GM19193 (cell line): ENCODE measurements around the gene ABCG1.

Experiments
- POLR2A ChIP-seq: IDR thresholded peaks from 4 replicates; pipeline ENCODE4 v1.6.1; 2011; ENCODE audit not compliant: insufficient read depth, insufficient read length; ENCODE audit errors: extremely low read depth

The ABCG1 gene

DNA sequence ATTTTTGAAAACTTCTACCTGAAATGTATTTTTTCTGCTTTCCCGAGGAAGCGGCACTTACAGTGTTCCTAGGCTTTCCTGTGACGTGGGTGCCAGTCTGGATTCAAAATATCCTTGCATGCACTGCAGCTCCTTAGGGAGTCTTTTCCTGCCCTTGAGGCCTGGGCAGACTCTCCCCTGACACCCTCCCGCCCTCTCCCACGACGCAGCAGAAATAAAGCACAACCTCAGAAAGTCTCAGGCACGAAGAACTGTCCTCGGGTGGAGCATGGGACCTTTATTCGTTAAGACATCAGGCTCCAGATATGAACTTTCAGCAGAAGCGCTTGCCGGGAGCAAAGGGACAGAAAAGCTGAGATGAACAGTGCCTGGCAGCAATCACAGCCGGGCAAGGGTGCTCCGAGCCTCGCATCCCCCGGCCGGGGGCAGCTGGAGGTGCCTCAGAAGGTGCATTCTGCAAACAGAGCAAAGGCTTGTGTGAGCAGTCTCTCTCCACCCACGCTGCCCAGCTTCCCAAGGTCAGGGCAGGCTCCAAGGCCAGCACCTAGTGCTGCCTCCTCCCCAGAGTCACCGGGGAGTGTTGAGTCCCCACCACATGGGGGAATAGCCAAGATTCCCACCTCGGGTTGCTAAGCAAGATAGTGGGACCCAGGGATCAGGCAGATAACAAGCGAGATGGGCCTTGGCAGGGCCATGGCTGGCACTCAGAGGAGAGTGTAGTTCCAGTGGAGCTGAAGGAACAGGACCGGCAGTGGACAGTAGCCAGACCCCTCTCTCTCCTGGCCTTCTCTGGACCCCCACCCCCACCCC, 93.1 kb downstream of the ABCG1 start:
- no peak for TF ChIP-seq POLR2A

DNA sequence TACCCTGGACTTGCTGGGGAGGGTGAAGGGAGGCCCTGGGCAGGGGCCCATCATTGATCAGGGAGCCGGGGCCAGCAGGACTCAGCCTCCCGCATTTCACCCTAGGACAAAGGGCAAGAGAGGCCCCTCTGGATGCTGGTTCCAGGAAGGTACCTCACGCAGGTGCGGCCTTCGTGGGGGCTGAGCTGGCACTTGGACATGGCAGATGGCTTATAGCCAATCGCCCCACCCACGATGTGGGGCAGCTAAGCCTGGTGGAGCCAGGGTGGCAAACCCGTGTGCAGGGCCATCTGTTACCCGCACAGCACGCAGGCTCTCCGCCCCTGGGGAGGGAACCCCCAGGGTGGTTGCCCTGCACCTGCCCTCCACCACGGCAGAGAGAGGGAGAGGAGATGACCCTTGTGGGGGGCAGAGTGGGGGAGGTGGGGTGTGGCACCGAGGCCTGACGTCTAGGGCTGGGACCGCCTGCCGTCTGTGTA, 93.7 kb downstream of the ABCG1 start:
- no peak for TF ChIP-seq POLR2A

DNA sequence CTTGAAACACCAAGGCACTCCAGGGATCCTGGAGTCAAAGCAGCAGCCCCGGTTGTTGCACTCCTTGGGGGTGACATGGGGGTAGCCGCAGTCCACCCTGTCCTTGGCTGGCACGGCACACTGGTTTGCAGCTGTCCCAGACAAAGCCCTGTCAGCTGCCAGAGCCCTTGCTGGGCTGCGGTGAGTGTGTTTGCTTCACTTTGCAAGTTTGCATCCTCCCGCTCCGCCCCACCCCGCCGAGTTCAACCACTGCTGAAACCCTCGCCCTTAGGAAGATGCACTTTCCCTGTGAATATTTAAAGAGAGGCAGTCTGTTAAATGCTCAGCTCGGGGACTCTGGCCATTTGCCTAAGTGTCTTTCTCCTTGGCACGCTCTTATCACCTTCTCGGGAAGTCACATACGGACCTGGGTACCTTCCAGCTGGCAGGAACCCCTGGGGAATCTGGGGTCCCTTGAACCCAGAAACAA, 94.6 kb downstream of the ABCG1 start:
- no peak for TF ChIP-seq POLR2A

DNA sequence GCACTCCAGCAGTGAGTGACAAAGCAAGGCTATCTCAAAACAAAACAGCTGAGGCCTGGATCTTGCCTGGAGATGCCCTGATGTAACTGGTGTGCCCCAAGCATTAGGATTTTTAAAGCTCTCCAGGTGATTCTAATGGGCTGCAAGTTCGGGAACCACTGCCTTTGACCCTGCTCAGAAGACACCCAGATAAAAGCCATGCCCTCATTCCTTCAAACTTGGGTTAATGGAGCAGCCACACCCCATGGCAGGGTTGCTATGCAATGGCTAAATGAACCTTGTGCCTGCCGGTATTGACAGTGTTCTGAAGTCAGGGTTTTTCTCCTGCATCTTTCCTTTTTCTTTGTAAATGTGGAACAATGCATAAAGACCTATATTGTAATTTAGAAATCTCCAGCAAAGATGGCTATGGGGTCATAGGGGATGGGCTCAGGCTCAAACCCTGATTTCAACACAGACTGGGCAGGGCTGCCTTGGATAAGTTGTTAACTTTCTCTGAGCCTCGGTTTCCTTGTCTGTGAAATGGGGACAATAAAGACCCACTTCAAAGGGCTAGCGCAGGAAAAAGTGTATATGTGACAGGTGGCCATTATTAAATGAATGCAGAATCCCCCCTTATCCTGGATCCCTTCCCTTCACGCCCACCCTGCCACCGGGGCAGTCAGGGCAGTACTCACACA, 95.8 kb downstream of the ABCG1 start:
- no peak for TF ChIP-seq POLR2A

DNA sequence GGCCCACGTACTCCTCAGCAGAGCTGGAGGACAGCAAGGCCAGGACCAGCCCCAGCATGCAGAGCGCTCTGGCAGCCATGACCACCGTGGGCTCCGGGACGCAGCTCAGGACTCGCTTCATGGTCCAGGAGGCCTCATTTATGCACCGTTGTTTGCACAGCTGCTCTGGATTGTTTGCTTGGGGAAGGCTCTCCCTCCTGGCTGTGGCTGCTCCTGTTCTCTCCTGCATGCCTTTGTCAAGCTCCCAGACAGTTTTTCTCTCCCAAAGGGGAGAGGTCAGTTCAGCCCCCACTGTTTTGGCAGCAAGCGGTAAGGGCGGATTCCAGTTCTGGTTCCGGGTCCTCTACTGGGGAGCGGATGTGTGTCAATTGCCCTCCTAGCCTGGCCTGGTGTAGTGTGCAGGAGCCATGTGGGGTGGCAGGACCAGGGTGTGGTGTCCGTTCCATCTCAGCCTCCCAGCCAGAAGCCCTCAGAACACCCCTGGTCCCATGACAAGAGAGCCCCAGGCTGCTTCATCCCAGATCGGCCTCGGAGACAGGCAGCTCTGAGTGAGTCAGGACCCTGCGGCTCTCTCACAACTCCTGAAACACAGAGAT, 96.5 kb downstream of the ABCG1 start, which contains the start of gene TFF3:
TFF3 (minus strand) TSS at position 114 of the 596 bp plus-strand sequence; CDS start at position 79, 35 bp downstream.
- no peak for TF ChIP-seq POLR2A

DNA sequence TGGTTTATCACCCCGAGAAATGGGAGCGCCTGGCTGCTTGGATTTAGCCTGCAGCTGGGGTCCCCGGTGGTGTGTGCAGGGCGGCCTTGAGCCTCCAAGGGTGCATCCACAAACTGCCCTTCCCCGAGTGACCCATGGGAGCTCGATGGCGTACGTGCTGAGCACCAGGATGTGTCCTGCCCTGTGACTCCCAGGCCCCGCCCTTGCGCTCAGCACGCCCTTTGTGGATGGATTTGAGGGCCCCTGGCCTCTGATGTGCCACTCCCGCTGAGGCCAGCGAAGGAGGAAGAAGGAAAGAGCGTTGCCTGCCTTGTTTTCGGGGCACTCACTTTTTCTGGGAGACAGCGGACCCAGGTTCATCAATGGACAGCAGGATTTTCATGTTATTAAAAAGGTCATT, 98.0 kb downstream of the ABCG1 start:
- TF ChIP-seq POLR2A: no peak

DNA sequence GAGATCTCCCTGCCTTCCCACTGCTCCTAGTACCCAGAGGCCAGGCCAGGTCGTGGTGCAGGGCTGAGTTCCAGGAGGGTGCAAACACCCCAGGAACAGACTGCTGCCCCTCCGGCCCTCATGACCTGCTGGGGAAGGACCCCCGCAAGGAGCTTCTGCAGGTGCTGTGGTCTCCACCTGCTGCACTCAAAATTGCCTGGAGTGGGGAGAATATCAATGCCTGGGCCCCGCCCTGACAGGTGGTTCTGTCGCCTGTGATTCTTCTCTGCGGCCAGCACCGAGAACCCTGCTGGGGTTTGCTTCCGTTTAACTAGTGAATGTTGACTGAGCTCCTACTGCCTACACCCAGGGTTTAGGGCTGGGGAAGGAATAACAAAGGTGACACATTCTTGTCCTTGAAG, 98.4 kb downstream of the ABCG1 start:
- TF ChIP-seq POLR2A: no peak

DNA sequence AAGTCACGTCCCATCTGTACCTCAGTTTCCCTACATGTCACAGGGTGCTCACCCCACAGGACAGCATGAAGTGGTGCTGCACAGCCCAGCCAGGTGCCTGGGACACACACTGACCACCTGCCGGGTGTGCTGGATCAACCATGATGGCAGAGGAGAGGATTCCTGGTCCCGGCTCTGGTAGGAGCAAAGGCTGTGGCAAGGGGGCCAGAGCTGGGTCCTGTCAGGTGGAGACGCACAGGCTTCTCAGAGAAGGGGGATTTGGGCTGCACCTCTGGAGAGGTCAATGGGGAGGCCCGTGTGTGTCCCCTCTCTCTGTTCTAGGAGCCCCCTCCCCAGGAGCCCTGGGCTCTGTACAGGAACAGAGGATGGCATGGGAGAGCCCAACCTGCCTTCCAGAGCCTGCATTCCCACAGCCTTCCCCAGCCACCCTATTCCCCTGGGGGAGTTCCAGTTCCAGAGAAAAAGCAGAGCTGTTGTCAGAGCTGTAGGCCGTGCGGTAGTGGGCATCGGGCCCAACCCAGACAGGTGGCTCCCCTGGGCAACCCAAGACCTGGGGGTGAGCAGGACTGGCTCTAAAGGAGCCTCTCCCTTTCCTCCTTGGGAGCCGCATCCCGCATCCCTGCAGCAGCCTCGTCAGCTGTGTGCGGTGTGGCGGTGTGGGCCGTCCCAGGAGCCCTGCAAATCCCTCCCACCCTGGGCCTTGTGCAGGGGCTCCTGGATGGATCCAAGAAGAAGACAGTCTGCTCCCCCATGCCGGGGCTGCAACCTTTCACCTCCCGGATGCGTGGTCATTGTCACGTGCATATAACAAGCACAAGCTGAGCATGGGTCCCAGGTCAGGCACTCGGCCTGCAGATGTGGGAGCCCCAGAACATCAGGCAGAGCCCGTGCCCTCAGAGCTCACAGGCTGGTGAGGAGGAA, 99.1 kb downstream of the ABCG1 start:
- TF ChIP-seq POLR2A: no peak

DNA sequence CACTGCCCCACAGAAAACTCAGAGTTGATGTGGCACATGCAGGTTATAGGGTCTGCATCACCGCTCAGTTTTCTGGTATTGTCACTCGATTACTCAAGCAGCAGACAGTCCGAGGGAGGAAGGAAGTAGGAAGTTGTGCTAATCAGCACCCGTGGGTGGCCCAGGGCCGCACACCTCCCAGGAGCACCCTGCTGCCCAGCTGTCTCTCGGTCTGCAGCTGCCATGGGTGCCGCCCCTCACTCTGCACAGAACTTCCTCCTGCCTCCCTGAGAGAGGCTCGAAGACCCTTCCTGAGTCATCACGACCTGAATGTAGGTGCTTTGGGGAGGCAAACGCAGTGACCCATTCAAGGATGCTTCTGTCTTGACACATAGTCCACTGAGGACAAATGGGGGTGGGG, 100.4 kb downstream of the ABCG1 start:
- no peak for TF ChIP-seq POLR2A

DNA sequence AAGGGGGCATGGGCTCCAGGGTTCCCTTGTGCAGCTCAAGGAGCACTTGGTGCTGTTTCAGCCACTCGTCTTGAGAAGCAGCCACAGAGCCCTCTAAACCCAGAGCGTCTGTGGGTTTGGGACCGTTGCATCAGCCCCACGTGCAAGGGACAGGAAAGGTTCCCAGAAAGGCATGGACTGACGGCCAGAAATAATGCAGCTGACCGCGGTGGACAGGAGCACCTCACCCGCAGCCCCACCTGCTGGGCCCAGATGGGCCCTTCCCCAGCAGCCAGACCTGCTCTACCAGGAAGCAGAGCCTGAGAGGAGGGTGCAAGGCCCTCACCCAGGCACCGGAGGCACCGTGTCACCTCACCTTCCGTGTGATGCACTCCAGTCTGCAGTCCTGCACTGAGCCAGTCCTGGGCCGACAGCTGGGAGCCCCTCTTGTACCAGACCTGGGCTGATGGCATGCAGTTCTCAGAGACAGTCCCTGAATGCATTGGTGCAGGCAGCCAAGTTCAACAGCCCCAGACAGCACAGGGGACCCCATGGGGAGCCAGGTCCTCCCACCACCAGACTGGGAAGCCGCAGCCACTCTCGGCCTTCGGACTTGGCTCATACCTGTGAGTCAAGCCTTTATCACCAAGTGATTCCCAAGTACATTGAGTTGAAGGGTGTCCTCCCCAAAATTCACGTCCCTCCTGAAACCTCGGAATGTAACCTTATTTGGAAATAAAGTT, 101.1 kb downstream of the ABCG1 start:
- no peak for TF ChIP-seq POLR2A

DNA sequence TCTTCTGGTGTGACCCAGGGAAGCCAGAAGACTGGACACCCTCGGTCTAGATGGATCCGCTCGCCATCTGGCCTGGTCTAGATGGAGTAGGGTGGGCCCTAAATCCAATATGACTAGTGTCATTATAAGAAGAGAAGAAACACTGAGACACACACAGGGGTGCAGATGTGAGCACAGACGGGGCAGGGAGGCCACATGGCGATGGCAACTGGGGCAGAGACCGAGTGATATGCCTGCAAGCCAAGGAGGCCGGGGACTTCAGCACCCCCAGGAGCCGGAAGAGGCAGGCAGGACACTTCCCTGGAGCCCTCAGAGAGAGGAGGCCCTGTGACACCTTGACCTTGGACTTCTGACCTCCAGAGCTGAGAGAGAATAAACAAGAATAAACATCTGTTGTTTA, 101.9 kb downstream of the ABCG1 start:
- TF ChIP-seq POLR2A: no peak

DNA sequence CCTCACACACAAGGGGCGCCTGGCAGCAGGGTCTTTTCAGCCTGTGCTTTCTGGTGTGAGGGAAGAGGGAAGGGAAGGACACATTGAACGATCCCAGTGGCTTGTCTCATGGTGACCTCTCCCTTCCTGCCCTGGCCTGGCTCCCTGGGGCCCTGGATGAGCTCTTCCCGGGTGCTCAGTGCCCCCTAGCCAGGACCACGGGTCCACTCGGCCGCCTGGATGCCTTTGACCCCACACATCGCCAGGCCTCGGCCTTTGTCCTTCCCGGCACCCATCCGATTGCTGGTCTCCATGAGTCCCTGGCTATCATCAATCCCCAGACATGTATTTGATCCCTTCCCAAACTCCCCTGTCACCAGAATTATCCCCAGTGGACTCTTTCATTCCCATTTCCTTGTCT, 102.3 kb downstream of the ABCG1 start:
- no peak for TF ChIP-seq POLR2A

DNA sequence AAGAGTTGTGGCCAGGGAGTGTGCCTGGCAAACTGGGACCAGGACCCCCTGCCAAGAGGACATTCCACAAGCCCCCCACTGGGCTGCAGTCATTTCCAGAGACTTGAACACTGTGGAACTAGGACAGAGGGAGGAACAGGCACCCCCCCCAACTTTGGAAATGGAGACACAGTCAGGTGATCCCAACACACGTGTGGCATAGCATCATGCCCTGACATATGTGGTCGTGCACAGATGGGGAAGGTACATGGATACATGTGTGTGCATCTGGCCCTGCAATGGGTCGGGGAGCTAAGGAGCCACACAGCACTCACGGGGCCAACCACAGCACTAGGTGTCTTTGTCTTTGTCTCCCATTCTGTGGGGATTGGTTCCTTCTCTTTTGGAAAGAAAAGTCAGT, 102.9 kb downstream of the ABCG1 start:
- TF ChIP-seq POLR2A: no peak

DNA sequence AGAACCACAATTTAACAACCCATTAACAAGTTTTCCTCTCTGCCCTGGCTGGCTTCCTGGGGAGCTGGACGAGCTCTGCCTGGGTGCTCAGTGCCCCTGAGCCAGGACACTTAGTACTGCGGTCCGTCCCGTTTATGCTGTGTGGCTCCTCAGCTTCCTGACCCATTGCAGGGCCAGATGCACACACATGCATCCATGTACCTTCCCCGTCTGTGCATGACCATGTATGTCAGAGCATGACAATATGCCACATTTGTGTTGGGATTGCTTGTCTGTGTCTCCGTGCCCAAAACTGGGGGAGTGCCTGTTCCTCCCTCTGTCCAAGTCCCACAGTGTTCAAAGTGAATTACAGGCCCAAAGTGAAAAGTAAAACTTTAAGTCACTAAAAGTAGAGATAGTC, 106.0 kb downstream of the ABCG1 start:
- no peak for TF ChIP-seq POLR2A
